Right ventricle myocardium superior (tissue), 1 donor: ENCODE results near the gene PRODH2. TPM values are rescaled to one million over a fixed set of nuclear protein-coding genes. Genes with fewer than 3 reads are reported as not detected.
"Not testable (repeated sequence)": the region's sequence is repeated elsewhere in the genome, so short reads cannot be mapped to it uniquely, and the experiment has no call there.

Experiments
- ATAC-seq: fragments of 200-7000 bp; cut with Tn5 transposase; one replicate; pipeline ENCODE4 v1.9.1; 2020; ENCODE audit warnings: mild to moderate bottlenecking; ENCODE audit not compliant: poor library complexity
- DNase-seq: peaks from one replicate; pipeline ENCODE4 v3.0.0-alpha.2; 2020
- intact Hi-C: fragments of 100-400 bp; cut with DNase I; formaldehyde crosslinking; loops from one replicate; pipeline ENCODE4 v1.11.2; 2022
- total RNA-seq: library from RNA; stranded (reverse); fragmentation: NEBNext Ultra II Directional; extraction: Animal tissue kit (Norgen Biotek cat#: 25700); gene quantifications from one replicate; pipeline ENCODE4 v1.2.1, GENCODE V29; 2021
- donor health status: DM: no; HTN: yes; CAD: no; lungs with severe emphysema.

Gene PRODH2
- total RNA-seq, 1 donor from 2014 or later = not detected

DNA sequence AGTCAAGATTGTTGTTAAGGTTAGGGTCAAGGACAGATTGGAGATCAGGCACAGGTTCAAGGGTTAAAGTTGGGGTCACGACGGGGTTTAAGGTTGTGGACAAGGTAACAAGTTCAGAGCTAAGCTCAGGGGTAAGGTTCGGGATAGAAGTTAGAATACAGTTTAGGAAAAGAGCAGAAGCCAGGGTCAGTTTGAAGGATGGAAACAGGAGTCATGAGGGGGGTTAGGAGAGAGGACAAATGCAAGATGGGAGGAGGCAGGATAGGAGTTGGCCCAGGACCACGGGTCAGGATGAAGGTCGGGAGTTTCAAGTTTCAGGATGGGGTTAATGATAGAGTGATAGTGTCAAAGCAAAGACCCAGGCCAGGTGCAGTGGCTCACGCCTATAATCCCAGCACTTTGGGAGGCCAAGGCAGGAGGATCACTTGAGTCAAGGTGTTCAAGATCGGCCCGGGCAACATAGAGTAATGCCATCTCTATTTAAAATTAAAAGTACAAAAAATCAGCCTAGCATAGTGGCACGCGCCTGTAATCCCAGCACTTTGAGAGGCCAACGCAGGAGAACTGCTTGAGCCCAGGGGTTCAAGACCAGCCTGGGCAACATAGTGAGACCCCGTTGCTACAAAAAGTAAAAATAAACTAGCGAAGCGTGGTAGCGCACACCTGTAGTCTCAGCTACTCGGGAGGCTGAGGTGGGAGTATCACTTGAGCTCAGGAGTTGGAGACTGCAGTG, 32.0 kb upstream of the PRODH2 start:
- intact Hi-C loops = no loop called here
- no peak for ATAC-seq
- no peak for DNase-seq

DNA sequence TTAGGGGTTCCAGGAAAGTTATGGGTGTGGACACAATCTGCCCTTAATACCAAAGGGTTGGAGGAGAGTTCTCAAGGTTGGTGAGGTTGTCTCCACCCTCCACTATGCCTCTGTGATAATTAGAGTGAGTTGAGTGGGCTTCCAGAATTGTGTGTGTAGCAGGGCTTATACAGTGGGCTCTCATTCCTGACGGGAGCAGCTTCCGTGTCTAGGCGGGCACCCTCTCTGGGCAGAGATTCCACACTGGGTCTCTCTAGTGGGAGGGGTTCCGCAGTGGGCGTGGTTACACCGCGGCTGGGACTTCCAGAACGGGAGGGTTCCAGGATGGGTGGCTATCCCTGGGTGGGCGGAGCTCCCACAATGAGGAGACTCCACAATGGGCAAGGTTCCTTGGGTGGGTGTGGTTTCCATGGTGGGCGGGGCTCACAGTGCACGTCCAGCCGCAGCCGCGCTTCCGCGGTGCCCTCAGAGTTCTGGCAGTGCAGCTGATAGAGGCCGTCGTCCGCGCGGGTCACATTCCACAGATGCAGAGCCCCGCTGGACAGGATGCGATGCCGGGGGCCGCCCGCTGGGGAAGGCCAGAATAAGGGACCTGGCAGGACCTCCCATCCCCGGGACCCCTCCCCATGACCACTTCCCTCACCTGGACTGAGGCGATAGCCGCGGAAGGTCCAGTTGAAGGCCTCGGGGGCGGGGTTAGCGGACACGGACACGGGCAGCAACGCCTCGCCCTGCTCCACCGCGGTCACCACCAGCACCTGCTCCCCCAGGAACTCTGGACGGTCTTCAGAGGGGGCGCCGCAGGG, 31.2 kb upstream of the PRODH2 start:
- no peak for ATAC-seq
- DNase-seq = no peak
- intact Hi-C loops = no loop called here

DNA sequence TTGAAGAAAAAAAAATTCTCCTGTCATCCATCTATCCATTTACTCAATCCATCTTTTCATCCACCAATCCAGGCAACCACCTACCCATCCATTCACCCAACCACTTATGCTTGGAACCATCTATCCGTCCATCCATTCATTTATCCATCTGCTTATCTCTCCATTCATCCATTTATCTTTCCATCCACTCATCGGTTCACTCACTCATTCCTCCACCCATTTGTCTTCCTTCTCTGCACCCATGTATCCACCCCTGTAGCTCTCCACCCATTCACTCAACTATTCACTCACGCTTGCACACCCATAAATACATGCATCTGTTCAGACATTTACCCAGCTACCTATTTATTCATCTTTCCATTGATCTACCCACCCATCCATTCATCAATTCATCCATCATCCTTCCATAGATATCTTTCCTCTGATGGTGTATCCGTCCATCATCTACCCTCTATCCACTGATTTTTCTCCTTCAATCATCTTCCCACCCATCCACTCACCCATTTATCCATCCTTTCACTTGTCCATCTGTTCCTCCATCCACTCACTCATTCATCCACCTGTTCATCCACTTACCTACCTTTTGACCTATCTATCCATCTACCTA, 30.1 kb upstream of the PRODH2 start:
- intact Hi-C loops = no loop called here
- DNase-seq (no peak), ATAC-seq (no peak)

DNA sequence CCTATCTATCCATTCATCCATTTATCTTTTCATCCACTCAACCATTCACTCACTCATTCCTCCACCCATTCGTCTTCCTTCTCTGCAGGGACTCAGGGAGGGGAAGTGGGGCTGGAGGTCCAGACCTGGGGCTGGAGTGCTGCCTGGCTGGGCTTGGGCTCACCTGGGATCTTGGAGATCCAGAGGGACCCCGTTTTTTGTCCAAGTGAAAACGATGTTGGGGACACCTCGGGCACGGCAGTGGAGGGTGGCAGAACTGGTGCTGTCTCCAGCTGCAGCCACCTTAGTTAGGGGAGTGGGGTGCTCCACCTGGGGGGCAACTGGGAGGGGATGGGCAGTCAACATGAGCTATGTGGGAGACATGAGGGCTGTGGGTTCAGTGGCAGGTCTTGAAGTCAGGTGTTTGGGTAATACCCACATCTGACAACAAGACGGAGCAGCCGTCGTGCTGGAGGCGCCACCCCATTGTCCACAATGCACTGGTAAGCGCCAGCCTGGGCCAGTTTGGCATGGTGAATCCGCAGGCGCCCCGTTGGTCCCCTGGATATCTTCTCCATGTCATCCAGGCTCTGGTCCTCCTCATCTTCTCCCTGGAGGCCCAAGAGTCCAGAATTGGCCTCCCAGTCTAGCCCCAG, 29.4 kb upstream of the PRODH2 start:
- DNase-seq = no peak
- intact Hi-C loops = no loop called here
- no peak for ATAC-seq

DNA sequence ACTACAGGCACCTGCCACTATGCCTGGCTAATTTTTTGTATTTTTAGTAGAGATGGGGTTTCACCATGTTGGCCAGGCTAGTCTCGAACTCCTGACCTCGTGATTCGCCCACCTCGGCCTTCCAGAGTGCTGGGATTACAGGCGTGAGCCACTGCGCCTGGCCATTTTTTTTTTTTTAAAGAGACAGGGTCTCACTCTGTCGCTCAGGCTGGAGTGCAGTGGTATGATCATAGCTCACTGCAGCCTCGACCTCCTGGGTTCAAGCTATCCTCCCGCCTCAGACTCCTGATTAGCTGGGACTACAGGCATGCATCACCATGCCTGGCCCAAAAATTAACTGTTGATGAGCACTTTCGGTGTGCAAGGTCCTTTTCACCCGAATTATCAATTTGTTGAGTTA, 23.5 kb upstream of the PRODH2 start:
- DNase-seq, ATAC-seq: not testable (repeated sequence)

DNA sequence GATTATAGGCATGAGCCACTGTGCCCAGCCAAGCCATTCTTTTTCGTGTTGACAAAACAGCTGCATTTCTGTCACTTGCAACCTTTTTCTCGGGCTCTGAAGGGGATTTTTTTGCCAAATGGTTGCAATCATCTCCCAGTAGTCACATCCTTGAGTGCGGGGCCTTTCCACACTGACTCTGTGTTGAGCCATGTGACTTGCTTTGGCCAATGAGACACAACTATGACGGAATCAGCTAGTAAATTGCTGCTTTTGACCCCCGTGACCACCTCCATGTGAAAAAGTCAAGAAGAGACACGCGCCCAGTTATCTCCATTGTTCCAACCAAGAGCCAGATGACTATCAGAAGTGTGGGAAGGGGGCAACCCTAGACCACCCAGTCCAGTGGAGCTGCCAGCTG, 21.3 kb upstream of the PRODH2 start:
- ATAC-seq (no peak), DNase-seq (no peak)
- intact Hi-C loops = no loop called here

More for the DNA sequence above, 23.5 kb upstream of the PRODH2 start:
- intact Hi-C loops = not testable (repeated sequence)

DNA sequence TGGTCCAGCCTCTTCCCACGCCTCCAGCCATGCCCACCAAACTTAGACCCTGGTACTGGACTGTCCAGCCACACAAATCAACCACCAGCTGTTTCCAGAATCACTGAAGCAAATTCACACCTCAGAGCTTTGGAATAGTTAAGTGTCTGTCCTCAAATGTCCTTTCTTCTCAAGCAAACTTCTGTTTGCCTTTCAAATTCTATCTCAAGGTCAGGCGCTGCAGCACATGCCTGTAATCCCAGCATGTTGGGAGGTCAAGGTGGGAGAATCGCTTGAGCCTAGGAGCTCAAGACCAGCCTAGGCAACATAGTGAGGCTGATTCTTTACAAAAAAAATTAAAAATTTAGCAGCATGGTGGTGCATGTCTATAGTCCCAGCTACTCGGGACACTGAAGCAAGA, 19.4 kb upstream of the PRODH2 start:
- DNase-seq (no peak), ATAC-seq (no peak)
- intact Hi-C loops = no loop called here

DNA sequence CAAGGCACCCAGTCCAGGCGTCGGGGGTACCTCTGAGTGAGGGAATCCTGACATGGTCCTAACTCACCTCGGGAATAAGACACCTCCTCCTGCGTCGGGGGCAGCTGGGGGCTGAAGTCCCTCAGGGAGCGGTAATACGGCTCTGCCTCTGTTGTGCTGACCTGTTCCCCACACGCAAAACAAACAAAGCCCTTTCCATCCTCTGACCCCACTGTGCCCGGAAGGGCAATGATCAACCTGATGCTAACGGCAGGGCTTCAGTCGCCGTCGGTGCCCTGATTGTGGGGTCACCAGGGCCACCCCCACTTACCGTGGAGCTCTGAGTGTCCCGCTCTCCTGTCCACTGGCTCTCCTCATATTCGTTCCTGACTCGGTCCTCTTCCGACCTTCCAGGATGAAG, 18.3 kb upstream of the PRODH2 start:
- no peak for ATAC-seq
- no peak for DNase-seq
- intact Hi-C loops = no loop called here

DNA sequence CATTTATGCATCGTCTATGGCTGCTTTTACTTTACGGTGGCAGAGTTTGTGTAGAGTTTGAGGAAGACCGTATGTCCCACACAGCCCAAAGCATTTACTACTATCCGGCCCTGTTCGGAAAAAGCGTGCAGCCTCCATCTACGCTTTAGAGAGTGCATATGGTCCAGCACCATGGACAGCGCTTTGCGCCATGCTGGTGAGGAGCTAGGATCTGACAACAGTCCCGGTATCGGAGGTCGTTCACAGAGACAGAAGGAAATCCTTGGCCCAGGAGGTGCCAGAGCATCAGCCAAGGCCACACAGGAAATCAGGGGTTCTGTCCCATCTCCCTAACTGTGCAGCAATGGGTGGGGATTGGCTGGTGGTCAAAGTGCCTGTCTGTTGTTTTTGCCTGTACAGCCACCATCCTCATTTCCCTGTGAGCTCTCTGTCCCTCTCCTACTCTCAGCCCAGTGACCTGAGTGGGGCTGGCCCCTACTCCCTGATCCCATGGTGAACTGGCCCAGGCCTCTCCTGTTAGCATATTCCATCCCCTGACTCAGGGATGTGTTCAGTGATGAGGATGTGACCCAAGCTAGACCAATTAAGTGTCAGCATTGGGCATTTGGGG, 16.2 kb upstream of the PRODH2 start:
- peak; percentile 51 for ATAC-seq

DNA sequence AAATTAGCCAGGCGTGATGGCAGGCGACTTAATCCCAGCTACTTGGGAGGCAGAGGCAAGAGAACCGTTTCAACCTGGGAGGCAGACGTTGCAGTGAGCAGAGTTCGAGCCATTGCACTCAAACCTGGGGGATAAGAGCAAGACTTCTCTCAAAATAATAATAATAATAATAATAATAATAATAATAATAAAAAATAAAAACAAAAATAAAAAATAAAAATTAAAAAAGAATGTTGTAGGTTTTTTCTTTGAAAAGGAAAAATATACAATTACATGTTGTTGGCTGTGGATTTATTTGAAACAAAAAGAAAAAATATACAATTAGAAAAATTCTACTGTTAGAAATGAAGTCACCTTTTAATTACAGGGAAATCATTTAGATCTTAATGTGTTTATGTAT, 11.5 kb upstream of the PRODH2 start:
- ATAC-seq (no peak), DNase-seq (no peak)
- intact Hi-C loops = no loop called here

More for the DNA sequence above, 16.2 kb upstream of the PRODH2 start:
- intact Hi-C loops = no loop called here
- DNase-seq = peak; percentile 66

DNA sequence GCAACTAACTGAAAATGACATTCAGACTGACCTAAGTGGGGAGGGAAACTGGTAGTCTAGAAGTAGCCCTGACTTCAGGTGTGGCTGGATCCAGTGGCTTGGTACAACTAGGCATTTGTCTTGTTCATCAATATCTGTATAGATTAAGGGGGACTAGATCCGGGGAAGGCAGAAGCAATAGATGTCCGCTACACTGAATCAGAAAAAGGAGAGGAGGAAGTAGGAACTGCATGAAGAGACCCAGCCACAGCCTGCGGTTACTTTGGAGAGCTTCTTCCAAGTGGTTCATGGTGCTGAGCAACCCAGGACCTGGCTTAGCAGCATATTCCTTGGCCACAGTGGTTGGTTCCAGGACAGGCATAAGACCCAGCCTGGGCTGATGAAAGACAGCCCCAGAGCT, 9.9 kb upstream of the PRODH2 start:
- ATAC-seq (no peak), DNase-seq (no peak)
- intact Hi-C loops = no loop called here

DNA sequence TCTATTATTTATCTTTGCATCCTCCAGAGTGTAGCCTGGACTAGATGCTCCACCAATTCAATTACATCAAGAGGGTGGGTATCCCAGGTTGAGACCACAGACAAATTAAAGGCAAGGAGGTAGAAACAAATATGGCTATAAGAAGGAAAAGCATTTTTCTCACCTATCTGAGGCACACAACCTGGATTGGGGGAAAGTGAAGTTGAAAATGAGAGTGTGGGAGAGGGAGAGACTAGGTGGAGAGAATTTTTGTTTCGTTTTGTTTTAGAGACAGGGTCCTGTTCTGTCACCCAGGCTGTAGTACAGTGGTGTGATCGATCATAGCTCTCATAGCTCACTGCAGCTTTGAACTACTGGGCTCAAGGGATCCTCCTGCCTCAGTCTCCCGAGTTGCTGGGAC, 5.8 kb upstream of the PRODH2 start:
- DNase-seq (no peak), ATAC-seq (no peak)
- intact Hi-C loops = no loop called here

DNA sequence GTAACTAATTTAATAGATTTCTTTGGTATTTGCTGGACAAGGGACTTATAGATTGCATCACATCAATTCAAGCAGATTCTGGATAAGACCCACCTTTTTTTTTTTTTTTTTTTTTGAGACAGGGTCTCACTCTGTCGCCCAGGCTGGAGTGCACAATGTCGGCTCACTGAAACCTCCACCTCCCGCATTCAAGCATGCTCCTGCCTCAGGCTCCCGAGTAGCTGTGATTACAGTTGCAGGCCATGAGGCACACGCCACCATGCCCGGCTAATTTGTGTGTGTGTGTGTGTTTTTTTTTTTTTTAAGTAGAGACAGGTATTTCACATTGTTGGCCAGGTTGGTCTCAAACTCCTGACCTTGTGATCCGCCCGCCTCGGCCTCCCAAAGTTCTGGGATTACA, 4.2 kb upstream of the PRODH2 start:
- DNase-seq (no peak), ATAC-seq (no peak)
- intact Hi-C loops = no loop called here

DNA sequence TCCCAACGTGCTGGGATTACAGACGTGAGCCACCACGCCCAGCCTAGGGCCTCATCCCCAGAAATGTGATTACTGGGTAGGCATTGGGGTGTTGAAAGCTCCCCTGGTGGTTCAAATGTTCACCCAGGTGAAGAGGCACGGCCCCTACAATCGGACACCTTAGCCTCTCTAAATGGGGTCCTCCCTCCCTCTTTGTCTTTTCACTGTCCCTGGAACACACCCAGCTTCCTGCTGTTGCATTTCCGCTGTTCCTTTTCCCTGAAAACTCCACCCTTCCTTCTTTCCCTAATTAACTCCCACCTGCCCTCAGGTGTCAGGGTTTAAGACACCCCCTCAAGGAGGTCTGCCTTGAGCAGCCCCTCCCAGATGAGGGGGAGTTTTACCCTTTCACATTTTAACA, 3.6 kb upstream of the PRODH2 start:
- DNase-seq = no peak
- intact Hi-C loops = no loop called here
- ATAC-seq = no peak

DNA sequence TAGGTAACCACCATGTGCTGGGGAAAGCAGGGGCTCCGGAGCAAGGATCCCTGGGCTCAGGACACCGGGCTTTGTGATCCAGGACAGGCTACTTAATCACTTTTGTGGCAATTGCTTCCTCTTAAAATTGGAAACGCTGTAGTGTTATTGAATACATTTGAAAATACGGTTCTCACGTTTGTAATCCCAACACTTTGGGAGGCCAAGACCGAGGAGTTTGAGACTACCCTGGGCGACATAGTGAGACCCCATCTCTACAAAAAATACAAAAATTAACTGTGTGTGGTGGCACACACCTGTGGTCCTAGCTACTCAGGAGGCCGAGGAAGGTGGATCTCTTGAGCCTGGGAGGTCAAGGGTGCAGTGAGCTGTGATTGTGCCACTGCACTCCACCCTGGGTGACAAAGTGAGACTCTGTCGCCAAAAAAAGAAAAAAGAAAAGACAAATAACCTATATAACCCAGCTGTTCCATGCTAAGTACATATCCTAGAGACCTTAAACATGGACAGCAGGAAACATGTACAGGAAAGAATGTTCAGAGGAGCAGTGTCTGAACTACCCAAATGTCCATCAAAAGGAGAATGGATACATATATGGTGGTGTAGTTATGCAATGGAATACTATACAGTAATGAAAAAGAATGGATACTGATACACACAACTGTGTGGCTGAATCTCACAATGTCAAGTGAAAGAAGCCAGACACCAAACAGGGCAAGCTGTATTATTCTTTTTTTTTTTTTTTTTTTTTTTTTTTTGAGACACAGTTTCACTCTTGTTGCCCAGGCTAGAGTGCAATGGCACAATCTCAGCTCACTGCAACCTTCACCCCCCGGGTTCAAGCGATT, 622 bp upstream of the PRODH2 start:
- intact Hi-C loops = no loop called here
- ATAC-seq (no peak), DNase-seq (no peak)

DNA sequence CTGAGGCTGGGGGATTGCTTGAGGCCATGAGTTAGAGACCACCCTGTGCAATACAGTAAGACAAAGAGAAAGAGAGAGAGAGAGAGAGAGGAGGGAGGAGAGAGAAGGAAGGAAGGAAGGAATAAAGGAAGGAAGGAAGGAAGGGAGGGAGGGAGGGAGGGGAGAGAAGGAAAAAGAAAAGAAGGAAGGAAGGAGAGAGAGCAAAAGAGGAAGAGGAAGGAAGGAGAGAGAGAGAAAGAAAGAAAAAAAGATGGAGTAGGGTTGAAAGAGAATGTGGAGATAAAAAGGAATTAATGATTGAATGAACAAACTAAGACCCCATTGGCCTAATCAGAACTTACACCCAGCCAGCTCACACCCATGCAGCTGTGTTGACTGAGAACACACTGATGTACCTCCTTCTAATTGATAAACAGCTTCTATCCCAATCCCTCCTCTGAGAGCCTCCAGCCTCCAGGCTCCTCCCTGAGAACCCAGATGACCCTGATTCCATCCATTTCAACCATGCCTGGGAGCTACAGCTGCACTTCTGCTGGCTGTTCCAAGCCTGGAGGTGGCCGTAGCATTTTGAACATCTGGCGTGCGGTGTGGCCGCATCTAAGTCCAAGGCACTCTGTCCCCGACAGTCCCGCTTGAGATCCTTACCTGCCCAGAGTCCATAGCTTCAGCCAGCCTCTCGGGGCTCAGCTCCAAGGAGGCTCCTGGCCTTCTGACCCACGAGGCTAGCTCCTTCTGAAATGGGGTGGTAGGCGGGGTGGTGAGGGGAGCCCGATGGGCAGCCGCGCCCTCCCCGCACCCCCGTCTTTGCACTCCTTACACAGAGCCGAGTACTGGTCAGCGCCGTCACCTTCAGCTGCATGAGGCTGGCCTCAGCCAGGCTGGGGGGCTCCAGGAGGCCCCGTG, 1.1 kb downstream of the PRODH2 start:
- intact Hi-C loops = no loop called here
- no peak for DNase-seq
- no peak for ATAC-seq

DNA sequence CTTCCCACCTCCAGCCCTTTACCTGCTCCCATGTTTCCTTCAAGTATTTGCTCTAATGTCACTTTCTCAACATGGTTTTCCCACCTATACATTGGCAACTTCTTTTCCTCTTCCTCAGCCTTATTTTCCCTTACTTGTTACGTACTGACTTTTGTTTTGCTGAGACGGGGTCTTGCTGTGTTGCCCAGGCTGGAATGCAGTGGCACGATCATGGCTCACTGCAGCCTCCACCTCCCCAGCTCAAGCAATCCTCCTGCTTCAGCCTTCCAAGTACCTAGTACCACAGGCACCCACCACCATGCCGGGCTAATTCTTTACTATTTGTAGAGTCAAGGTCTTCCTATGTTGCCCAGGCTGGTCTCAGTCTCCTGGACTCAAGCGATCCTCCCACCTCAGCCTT, 5.0 kb downstream of the PRODH2 start:
- ATAC-seq = no peak
- intact Hi-C loops = no loop called here
- DNase-seq = no peak
